Stimulated activated CD8-positive, alpha-beta memory T cell treated with anti-CD3 and anti-CD28 coated beads, Interleukin-12 subunit alpha, Interleukin-12 subunit beta, amount 100 ng/mL, for 4 hours (primary cell): ENCODE measurements around the gene RBM48.
A peak's percentile ranks its signal among the peaks of the same experiment; 100 is the strongest.
"Not testable (repeated sequence)": the region's sequence is repeated elsewhere in the genome, so short reads cannot be mapped to it uniquely, and the experiment has no call there.

Experiments
- DNase-seq: peaks from one replicate; pipeline ENCODE4 v3.0.0-alpha.2; 2020; ENCODE audit warnings: low read depth

Gene RBM48

DNA sequence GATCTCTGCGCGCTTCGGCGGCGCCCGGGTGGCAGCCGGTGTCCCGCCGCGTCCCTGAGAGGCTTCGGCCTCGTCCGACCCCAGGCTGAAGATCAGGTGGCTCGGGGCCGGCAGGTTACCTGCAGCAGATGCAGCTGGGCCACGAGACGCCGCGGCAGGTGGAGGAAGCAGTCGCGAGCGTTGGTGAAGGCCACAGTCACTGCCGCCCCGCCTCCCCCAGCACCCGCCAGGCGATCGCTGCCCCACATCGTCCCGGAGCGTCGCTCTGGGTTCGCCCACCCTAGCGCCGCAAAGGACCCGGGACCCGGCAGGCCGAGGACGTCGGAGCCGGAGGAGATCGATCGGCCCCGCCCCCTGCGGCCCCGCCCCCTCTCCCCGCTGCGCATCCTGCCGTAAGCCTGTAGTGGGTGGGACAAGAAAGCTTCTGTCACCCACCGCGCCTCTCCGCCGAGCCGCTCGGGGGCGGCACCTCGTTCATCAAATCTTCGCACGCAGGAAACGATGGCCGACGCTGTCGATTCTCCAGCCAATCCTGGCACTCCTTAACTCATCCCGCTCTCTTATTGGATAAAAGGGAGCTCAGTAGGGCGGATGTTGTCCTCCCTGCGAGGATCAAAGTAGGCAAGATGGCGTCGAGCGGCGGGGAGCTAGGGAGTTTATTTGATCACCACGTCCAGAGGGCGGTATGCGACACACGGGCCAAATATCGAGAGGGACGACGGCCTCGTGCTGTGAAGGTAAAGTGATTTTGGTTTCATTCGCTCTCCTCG lies at the start of gene RBM48, which contains the start of gene PEX1:
Gene RBM48, plus strand, starts transcription at position 608 of the 770 bp plus-strand sequence. Its CDS starts 19 bp downstream, at position 627.
Gene PEX1, minus strand, starts transcription at position 333 of the 770 bp plus-strand sequence. Its CDS starts 85 bp downstream, at position 248.
- peak; percentile 92 for DNase-seq

DNA sequence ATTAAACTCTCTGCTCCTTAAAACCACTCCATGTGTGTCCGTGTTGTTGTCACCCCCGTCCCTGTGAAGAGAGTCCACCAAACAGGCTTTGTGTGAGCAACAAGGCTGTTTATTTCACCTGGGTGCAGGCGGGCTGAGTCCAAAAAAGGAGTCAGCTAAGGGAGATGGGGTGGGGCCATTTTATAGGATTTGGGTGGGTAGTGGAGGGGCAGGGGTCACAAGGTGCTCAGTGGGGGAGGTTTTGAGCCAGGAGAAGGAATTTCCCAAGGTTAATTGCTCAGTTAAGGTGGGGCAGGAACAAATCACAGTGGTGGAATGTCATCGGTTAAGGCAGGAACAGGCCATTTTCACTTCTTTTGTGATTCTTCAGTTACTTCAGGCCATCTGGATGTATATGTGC lies 49.4 kb upstream of the RBM48 start:
- DNase-seq: not testable (repeated sequence)

DNA sequence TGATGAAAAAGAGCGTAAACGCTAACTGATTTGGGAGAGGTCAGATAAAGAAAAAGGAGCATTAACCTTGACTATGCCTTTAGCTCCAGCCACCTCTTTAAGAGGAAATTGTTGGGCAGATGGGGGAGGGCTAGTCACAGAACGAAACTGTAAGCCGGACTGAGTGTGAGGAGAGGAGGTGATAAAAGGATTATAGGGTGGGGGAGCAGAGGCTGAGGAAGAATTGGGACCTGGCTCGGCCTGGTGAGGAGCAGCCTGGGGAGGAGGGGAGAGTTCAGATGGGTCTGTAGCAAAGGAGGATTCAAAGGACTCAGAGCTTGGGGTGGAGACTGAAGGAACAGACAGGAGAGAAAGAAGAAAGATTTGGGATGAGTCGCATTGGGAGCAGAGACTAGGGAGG lies 45.0 kb upstream of the RBM48 start:
- DNase-seq: not testable (repeated sequence)

DNA sequence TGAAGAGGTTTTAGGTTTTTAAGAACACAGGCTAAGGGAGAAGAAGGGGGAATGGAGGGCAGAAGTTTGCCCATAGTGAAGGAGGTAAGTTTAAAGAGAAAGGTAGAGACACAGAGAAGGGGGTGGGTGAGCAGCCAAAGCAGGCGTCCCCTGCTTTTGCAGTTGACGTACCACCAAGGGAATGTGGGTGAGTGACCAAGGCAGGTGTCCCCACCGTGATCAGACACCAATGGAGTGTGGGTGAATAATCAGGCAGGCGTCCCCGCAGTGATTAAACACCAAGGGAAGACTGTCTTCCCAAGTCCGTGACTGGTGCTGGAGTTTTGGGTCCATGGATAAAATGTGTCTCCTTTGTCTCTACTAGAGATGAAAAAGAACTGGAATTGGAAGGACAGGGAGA lies 44.4 kb upstream of the RBM48 start:
- not testable (repeated sequence) for DNase-seq

DNA sequence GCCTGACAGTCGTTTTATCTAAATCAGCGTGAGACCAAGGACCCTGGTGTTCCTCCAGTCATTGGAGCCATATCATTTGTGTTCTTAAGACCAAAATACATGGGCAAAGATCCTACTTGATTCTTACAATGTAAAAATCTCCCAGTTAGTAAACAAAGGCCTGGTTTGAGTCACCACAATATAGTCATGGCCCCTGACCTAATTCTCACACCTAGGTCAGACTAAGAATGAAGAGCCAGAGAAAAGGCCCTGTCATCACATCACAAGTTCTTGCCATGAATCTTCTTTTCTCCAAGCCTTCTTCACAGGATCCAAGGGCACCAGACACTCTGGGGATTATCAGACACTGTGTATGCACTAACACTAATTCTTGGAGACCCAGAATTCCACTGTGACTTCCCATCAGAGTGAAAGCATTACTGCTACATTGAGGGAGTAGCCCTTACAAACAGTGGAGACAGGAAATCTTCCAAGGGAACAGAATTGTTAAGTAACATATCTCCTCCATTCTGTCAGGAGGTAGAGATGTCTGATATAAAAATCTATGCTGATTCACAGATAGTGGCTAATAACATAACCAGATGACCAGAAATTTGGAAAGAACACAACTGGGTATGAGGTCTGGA lies 43.2 kb upstream of the RBM48 start:
- DNase-seq: no peak

DNA sequence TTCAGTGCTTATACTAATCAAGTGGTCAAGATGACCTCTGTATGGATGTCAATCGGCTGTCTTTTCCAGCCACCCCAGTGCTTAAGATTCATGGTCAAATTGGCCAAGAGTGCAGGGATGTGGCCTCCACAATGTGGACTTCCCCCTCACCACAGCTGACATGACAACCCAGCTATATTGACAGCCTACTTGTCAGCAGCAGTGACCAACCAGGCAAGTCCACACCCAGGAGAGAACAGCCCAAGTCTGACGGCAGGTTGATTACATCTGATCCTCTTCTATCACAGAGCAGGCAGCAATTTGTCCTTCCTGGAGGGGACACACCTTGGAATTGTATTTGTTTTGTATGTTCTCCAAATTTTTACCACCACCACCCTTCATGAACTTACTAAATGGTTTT lies 42.6 kb upstream of the RBM48 start:
- DNase-seq: no peak

DNA sequence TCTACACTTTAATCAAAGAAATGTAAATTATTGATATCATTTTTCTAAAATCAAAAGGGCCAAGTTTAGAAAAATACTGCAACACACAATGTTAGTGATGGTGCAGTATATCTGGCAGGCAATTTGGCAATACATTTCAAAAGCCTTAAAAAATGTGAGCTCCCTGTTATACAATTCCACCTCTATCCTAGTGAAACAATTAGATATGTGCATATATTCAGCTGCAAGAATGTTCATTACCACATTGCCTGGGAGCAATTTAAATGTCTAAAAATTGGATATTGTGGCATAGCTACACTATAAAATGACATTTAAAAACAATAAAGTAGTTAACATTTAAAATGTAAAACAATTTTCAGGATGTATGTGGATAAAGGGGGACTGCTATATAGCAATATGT lies 40.8 kb upstream of the RBM48 start:
- no peak for DNase-seq

DNA sequence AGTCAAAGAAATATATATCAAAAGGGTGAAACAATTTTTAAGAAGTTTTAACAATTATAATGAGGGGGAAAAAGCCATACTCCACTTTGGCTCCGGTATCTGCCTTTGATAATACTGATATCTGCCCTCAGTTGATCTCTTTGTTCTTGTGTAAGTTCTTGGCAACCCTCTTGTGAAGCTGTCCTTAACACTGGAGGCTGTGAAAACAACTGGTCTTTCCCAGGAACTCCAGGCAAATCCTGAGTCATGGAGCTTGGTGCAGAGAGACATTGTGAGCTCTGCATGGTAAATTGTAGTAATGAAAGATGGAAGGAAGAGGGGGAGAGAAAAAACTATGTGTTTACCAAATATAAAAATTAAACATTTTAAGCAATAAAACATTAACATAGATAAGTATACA lies 39.0 kb upstream of the RBM48 start:
- DNase-seq: no peak

DNA sequence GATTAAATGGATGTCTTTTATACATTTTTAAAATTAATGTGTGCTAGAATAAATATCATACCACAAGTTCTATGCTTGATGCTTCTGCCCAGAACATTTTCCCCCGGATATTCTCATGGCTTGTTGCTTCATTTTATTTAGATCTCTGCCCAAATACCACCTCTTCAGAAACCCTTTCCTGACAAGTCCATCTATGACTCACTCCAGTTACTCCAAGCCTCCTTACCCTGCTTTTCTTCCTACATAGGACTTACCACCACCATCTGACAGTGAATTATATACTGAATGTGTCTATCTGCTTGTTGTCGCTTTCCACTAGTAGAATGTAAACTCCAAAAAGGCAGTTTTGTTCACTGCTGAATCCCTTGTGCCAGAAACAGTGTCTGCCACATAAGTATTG lies 31.7 kb upstream of the RBM48 start:
- no peak for DNase-seq

DNA sequence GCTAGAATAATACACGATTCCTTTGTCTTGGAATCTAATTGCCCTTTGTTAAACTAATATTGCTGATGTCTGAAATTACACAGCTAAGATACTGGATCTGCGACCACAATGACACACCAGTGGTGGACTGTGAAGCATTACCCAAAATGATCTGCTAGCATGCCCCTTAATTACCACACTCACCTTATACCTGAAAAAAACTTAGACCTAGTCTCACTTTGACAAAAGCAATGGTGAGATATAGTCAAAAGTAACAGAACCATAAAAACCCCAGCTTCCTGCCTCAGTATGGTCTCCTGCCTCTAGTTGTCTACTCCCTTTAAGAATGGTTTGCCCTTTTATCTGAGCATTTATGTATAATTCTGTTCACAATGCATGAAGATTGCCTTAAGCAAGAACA lies 30.0 kb upstream of the RBM48 start:
- no peak for DNase-seq

DNA sequence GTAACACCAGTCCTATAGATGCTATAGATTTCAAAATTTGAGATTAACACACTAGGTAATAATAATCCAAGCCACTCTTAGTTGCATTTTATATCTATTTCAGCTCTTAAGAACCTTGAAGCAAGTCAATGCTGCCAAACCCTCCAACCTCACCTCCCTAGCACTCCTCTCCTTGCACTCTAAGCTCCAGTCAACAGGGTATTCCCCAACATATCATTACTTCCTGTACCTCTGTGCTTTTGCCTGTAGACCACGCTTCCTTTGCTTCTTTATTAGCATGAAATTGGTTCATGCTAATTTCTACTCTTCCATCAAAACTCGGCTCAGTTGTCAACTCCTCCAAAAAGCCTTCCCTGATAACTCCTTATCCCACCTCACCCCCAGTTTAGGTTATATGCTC lies 24.8 kb upstream of the RBM48 start:
- no peak for DNase-seq

DNA sequence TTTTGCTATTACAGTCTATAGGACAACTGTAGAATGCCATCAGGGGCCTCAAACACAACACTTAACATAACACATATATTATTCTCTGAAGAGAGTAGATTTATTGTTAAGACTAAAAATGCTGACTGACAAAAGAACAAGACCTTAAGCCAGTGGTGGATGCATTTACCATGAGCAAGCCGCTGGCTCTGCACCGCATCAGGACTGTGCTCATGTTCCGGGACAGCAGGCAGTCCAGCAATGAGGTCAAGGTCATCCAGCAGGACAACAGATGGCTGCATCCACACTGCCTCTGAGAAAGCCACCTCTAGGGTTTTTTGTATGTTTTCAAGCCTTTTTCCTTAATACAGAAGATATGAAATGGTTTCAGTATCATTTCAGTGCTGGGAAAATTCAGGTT lies 24.0 kb upstream of the RBM48 start:
- DNase-seq: no peak

DNA sequence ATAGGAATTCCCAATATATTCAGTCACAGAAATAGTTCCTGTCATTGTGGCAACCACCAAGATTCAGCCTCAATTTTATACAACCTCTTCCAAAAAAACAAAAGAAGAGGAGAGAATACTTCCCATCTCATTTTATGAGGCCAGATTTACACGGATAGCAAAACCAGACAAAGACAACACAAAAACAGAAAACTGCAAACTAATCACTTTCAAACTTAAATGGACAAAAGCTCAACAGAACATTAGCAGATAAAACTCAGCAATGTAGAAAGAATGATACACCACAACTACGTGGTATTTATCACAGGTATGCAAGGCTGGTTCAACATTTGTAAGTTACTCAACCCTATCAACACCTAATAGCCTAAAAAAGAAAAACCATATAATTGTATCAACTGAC lies 22.2 kb upstream of the RBM48 start:
- DNase-seq: no peak

DNA sequence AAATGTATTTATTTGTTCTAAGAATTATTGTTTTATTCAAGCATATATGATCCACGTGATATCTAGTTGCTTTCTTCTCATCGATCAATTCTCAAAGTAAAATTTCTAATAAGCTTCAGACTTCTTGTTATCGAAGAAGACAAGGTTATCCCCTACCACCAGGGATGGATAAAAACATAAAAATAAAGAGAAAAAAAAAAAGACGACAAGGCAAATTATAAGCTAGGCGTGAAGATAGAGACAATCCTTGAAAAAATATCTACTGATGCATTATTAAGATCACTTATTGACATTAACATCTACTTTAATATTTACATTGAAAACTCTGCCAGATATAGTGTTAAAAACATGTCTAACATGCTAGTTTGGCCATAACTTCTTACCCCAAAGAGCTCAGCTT lies 19.6 kb upstream of the RBM48 start:
- DNase-seq: no peak

DNA sequence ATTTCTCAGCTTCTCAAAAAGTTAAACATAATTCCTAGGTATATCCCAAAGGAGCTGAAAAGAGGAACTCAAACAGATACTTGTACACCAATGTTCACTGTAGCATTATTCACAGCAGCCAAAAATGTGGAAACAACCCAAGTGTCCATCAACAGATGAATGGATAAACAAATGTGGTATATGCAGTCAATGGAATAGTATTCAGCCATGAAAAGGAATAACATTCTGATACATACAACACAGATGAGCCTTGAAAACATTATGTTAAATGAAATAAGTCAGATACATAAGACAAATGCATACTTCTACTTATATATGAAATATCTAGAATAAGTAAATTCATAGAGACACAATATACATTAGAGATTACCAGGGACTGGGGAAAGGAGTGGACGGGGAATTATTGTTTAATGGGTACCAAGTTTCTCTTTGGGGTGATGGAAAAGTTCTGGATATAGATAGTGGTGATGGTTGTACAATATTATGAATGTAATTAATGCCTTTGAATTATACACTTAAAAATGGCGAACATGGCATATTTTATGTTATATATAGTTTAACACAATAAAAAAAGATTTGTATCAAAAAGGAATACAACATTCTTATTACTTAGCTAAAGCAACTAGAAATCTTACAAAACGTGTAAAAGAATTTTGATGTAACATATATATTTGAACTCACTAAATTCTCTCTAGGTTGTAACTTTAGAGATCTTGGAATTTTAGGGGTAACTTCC lies 15.3 kb upstream of the RBM48 start:
- no peak for DNase-seq

DNA sequence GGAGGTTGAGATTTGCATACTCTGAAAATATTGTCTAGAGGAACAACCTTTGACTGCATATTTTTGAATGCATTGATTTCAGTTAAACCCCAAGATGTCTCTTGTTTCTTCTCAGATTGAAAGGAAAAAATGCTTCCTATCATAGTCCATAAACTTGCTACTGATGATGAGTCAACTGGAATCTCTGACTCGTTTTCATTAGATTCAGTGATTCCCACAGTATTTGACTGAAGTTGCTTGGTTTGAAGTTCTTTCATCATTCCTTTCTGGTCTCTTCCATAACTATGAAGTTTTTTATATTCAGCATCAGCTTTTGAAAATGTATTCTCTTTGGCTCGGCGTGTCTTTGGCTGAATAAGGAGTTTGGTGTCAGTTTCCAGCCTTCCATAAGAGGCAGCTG lies 11.0 kb upstream of the RBM48 start:
- DNase-seq: no peak

DNA sequence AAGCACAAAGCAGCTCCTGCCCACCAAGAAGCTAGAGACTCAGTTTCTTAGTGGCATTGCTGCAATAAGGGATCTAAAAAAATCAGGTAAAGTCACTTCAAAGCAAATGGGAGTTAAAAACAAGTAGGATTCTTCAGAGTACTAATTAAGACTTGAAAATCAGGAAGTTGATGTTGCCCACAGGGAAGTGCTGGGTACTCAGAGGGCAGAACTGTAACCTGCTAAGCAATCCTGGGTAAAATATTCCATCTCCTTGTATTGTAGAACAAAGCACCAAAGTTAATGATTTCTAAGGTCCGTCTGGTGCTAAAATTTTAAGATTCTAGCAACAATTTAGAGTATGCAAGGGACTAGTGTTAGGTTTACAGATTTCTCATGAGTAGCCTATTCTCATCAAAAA lies 8.6 kb upstream of the RBM48 start:
- no peak for DNase-seq

DNA sequence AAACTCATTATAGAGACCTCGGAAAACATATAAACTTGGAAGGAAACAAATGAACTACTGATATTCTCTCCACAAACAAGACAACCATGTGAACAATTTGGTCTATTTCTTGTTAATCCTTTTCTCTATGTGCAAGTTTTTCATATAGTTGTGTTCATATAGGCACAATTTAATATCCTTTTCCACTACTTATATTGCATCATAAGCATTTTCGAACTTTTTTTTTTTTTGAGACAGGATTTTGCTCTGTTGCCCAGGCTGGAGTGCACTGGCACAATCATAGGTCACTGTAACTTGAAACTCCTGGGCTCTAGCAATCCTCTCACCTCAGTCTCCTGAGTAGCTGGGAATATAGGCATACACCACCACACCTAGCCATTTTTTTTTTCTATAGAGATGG lies 5.5 kb upstream of the RBM48 start:
- DNase-seq: no peak

DNA sequence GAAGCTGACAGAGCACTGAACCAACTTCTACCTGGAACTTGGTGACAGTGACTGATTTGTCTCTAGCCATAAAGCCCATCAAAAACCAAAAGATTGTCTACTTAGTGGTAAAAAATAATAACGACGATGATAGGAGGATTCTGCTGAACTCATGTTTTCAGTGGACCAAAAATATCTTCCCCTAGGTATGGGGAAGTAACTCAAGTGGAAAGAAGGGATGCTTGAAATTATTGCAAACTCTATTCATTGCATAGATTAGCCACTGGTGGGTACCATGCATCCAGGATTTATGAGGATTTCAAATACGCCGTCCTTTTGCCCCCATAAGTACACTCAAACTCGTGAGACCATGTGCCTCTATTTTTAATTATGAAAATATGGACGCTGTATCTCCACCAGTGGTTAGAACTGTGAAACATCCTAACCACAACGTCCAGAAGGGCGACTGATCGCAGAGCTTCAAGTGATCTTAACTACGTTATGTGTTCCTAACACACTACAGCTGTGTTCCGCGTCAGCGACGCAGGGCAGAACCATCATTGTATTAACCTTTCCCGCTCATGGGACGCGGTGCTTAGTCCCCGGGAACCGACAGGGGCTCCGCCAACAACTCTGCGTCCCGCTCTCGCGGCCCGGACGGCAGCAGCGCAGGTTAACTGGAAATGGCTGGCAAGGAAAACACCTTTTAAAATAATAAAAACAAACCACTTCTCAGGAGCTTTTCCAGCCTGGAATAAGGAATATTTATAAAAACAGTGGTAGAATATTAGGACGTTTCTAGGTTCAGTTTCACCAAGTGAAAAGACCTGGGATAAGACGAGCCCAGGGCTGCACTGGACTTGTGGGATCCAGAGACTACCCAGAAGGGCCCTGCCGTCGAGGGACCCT lies 1.1 kb upstream of the RBM48 start:
- peak; percentile 17 for DNase-seq

DNA sequence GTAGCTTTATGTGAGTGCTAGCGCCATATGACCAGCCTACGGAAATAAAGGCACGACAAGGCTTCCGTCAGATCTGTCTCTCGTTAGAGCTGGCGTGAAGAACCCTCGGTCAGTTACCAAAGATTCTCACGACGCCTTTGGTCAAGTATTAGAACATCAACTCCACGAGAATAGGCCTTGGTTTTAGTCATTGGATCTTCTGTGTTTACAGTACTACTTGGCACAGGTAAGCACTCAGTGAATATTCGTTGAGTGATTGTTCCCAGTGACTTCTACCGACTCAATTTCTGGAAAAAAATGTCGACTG lies 316 bp downstream of the RBM48 start:
- DNase-seq: no peak

DNA sequence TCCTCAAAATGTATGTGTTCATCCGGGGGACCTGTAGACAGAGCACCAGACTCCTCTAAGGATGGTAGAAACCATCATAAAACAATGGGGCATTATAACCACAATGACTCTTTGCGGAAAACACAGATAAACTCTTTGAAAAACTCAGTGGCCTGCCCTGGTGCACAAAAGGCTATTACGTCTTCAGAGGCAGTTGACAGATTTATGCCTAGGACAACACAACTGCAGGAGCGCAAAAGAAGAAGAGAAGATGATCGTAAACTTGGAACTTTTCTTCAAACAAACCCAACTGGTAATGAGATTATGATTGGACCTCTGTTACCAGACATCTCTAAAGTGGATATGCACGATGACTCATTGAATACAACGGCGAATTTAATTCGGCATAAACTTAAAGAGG lies 6.0 kb downstream of the RBM48 start:
- DNase-seq: no peak

DNA sequence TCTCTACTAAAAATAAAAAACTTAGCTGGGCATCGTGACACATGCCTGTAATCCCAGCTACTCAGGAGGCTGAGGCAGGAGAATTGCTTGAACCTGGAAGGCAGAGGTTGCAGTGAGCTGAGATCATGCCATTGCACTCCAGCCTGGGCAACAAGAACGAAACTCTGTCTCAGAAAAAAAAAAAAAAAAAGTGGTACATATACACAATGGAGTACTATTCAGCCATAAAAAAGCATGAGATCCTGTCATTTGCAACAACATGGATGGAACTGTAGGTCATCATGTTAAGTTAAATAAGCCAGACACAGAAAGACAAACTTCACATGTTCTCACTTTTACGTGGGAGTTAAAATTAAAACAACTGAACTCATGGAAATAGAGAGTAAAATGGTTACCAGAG lies 14.9 kb downstream of the RBM48 start:
- not testable (repeated sequence) for DNase-seq
